DOHH2 (cell line): ENCODE results near the gene RAET1G.
"Not testable (repeated sequence)": the region's sequence is repeated elsewhere in the genome, so short reads cannot be mapped to it uniquely, and the experiment has no call there.

Experiments
- EZH2phosphoT487 ChIP-seq: fragments of 200-600 bp; sonication (generic); IDR thresholded peaks from 2 replicates; pipeline ENCODE4 v1.6.1; 2017; ENCODE audit warnings: borderline replicate concordance, mild to moderate bottlenecking, antibody characterized with exemption, low read length, moderate library complexity, mixed read lengths
- TF ChIP-seq, protein P1 (sequence below): fragments of 200-600 bp; sonication (generic); IDR thresholded peaks from one replicate; pipeline ENCODE4 v1.5.1; 2014; ENCODE audit warnings: antibody characterized with exemption, mild to moderate bottlenecking, low read depth, low read length; ENCODE audit not compliant: poor library complexity, severe bottlenecking

DNA sequence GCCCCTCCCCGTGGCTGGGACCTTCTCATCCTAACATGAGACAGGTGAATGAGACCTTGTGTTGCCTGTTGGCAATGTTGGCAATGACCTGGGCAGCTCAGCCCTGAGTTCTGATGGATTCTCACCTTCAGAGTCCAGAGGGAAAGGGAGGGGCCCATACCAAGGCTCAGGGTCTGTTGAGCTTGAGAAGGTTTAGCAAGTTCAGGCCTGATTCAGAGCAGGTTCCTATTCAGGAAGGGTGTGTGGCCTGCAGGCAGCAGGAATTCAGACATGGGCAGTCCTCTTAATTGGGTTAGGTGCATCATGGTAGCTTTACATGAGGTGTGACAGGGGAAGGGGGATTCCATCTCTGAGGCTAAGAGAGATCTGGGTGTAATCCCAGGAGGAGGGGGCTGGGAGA, 24.6 kb upstream of the RAET1G start:
- TF ChIP-seq, protein P1, sequence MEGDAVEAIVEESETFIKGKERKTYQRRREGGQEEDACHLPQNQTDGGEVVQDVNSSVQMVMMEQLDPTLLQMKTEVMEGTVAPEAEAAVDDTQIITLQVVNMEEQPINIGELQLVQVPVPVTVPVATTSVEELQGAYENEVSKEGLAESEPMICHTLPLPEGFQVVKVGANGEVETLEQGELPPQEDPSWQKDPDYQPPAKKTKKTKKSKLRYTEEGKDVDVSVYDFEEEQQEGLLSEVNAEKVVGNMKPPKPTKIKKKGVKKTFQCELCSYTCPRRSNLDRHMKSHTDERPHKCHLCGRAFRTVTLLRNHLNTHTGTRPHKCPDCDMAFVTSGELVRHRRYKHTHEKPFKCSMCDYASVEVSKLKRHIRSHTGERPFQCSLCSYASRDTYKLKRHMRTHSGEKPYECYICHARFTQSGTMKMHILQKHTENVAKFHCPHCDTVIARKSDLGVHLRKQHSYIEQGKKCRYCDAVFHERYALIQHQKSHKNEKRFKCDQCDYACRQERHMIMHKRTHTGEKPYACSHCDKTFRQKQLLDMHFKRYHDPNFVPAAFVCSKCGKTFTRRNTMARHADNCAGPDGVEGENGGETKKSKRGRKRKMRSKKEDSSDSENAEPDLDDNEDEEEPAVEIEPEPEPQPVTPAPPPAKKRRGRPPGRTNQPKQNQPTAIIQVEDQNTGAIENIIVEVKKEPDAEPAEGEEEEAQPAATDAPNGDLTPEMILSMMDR = not testable (repeated sequence)
- TF ChIP-seq EZH2phosphoT487 = not testable (repeated sequence)
